22Rv1 (cell line): ENCODE data around the gene ZFP90.

Experiments used
- ZFX ChIP-seq: fragments of 450-650 bp; IDR thresholded peaks from 2 replicates; pipeline ENCODE4 v1.6.1; 2017; ENCODE audit warnings: antibody characterized with exemption, borderline replicate concordance
- TF ChIP-seq, protein P1 (sequence below): fragments of 450-650 bp; IDR thresholded peaks from 2 replicates; pipeline ENCODE4 v1.5.1; 2017; ENCODE audit warnings: mild to moderate bottlenecking

GRCh38 chr16:68508013-68508412, 31.1 kb upstream of the ZFP90 start:
- TF ChIP-seq, protein P1, sequence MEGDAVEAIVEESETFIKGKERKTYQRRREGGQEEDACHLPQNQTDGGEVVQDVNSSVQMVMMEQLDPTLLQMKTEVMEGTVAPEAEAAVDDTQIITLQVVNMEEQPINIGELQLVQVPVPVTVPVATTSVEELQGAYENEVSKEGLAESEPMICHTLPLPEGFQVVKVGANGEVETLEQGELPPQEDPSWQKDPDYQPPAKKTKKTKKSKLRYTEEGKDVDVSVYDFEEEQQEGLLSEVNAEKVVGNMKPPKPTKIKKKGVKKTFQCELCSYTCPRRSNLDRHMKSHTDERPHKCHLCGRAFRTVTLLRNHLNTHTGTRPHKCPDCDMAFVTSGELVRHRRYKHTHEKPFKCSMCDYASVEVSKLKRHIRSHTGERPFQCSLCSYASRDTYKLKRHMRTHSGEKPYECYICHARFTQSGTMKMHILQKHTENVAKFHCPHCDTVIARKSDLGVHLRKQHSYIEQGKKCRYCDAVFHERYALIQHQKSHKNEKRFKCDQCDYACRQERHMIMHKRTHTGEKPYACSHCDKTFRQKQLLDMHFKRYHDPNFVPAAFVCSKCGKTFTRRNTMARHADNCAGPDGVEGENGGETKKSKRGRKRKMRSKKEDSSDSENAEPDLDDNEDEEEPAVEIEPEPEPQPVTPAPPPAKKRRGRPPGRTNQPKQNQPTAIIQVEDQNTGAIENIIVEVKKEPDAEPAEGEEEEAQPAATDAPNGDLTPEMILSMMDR = no peak
- no peak for TF ChIP-seq ZFX
